ENCODE data around the gene PWP1.
A peak's percentile ranks its signal among the peaks of the same experiment; 100 is the strongest.

PWP1 gene

GRCh38 chr12:107749083-107749482 is 63.5 kb downstream of the PWP1 start (continued):
- TF ChIP-seq PPARA (CRISPR knock-in tag; IDR thresholded peaks at IDR 0.05; ENCODE audit: borderline replicate concordance) (no peak), ISL1 (CRISPR knock-in tag; IDR thresholded peaks at IDR 0.05) (no peak)

- ATAC-seq: peak; percentile 67
- TF ChIP-seq ZFP30 (CRISPR knock-in tag; IDR thresholded peaks at IDR 0.05) (no peak), TSHZ2 (CRISPR knock-in tag; IDR thresholded peaks at IDR 0.05) (no peak), ZC3H10 (CRISPR knock-in tag; IDR thresholded peaks at IDR 0.05) (no peak), ISL1 (CRISPR knock-in tag; IDR thresholded peaks at IDR 0.05) (no peak), ZFP3 (CRISPR knock-in tag; IDR thresholded peaks at IDR 0.05) (no peak), ZNF565 (CRISPR knock-in tag; conservative IDR thresholded peaks at IDR 0.05; ENCODE audit: low read depth) (no peak), ARNTL (CRISPR knock-in tag; IDR thresholded peaks at IDR 0.05; ENCODE audit: borderline replicate concordance, low read depth) (no peak)
These were observed 73.8 kb downstream of the PWP1 start for GRCh38 chr12:107759410-107759809.

GRCh38 chr12:107760207-107760808 is 74.7 kb downstream of the PWP1 start:
- TF ChIP-seq ESRRG (CRISPR knock-in tag; IDR thresholded peaks at IDR 0.05) (no peak), RARB (CRISPR knock-in tag; IDR thresholded peaks at IDR 0.05) (no peak), OSR1 (CRISPR knock-in tag; IDR thresholded peaks at IDR 0.05) (no peak), CREB5 (CRISPR knock-in tag; IDR thresholded peaks at IDR 0.05; ENCODE audit: low read depth) (no peak), TSHZ2 (CRISPR knock-in tag; IDR thresholded peaks at IDR 0.05) (no peak), CSRNP3 (CRISPR knock-in tag; IDR thresholded peaks at IDR 0.05) (no peak), TCF4 (CRISPR knock-in tag; IDR thresholded peaks at IDR 0.05; ENCODE audit: borderline replicate concordance) (no peak), GLIS3 (CRISPR knock-in tag; IDR thresholded peaks at IDR 0.05) (no peak), ZFP30 (CRISPR knock-in tag; IDR thresholded peaks at IDR 0.05) (no peak), CSDC2 (CRISPR knock-in tag; IDR thresholded peaks at IDR 0.05) (no peak), ZFP3 (CRISPR knock-in tag; IDR thresholded peaks at IDR 0.05) (no peak), PATZ1 (CRISPR knock-in tag; IDR thresholded peaks at IDR 0.05; ENCODE audit: borderline replicate concordance) (no peak), TOX (CRISPR knock-in tag; IDR thresholded peaks at IDR 0.05; ENCODE audit: borderline replicate concordance) (no peak), ISL1 (CRISPR knock-in tag; IDR thresholded peaks at IDR 0.05) (no peak)
- peak; percentile 14; the same call in 2 of the 3 replicates for ATAC-seq
